ENCODE results near the gene PPP1R13L. TPM values are rescaled to one million over a fixed set of nuclear protein-coding genes. Genes with fewer than 3 reads are reported as not detected.

PPP1R13L gene
- total RNA-seq, 3 donors from 2014 or later: 3.4 to 45.1 (median 34.7) TPM

- no peak for TF ChIP-seq CTCF (IDR thresholded peaks at IDR 0.05)
- no peak for TF ChIP-seq POLR2A (IDR thresholded peaks at IDR 0.05)
- TF ChIP-seq POLR2AphosphoS5 (IDR thresholded peaks at IDR 0.05): no peak
- intact Hi-C loops (cut with DNase I; ENCODE audit: low total_unique reads): no loop called here
- H3K27ac ChIP-seq: no peak overlapping the region
- no peaks in the 10 kb centered on the region for H3K4me1 ChIP-seq
- no peak overlapping the region for H3K4me3 ChIP-seq
- no peaks in the 10 kb centered on the region for H3K36me3 ChIP-seq
- H3K9me3 ChIP-seq: no peaks in the 10 kb centered on the region
- H3K27me3 ChIP-seq: no peaks in the 10 kb centered on the region
- no peak for DNase-seq (ENCODE audit: low spot score in 2 of 2)
Measured at GRCh38 chr19:45351401-45351952, 53.4 kb downstream of the PPP1R13L start.

- Histone ChIP-seq H3K4me3 (no peak overlapping the region), H3K9me3 (no peaks in the 10 kb centered on the region), H3K36me3 (no peaks in the 10 kb centered on the region), H3K4me1 (no peaks in the 10 kb centered on the region), H3K27ac (no peak overlapping the region), H3K27me3 (no peaks in the 10 kb centered on the region)
- TF ChIP-seq CTCF (IDR thresholded peaks at IDR 0.05) (no peak), POLR2A (IDR thresholded peaks at IDR 0.05) (no peak), POLR2AphosphoS5 (IDR thresholded peaks at IDR 0.05) (no peak)
- intact Hi-C loops (cut with DNase I; ENCODE audit: low total_unique reads): no loop called here
- no peak for DNase-seq (ENCODE audit: low spot score in 2 of 2)
Measured at GRCh38 chr19:45350477-45351058, 54.3 kb downstream of the PPP1R13L start.

DNA sequence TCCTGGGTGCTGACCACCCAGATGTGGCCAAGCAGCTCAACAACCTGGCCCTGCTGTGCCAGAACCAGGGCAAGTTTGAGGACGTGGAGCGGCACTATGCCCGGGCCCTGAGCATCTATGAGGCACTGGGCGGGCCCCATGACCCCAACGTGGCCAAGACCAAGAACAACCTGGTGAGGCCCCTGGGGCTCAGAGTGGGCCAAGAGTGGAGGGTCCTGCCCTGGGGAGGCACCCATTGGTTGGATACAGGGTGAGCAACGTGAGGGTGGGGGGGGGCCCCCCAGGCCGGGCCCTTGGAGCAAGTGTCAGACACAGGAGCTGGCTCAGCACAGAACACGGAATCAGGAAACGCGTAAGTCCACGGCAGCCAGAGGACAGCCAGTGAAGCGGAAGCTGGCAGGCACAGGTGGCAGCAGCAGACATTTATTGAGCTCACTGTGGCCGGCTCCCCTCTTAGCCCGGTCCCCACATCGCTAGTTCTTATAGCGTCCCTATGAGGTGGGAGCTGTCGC, 55.4 kb downstream of the PPP1R13L start:
- intact Hi-C loops (cut with DNase I; ENCODE audit: low total_unique reads): no loop called here
- Histone ChIP-seq H3K27ac (no peak overlapping the region), H3K4me3 (no peak overlapping the region), H3K27me3 (no peaks in the 10 kb centered on the region), H3K36me3 (no peaks in the 10 kb centered on the region), H3K9me3 (no peaks in the 10 kb centered on the region), H3K4me1 (no peaks in the 10 kb centered on the region)
- TF ChIP-seq CTCF (IDR thresholded peaks at IDR 0.05) (no peak), POLR2A (IDR thresholded peaks at IDR 0.05) (no peak), POLR2AphosphoS5 (IDR thresholded peaks at IDR 0.05) (no peak)
- no peak for DNase-seq (ENCODE audit: low spot score in 2 of 2)

GRCh38 chr19:45349126-45349415, 55.8 kb downstream of the PPP1R13L start:
- H3K36me3 ChIP-seq: no peaks in the 10 kb centered on the region
- H3K4me1 ChIP-seq: no peaks in the 10 kb centered on the region
- intact Hi-C loops (cut with DNase I; ENCODE audit: low total_unique reads): no loop called here
- DNase-seq (ENCODE audit: low spot score in 2 of 2): no peak
- no peaks in the 10 kb centered on the region for H3K9me3 ChIP-seq
- TF ChIP-seq POLR2A (IDR thresholded peaks at IDR 0.05) (no peak), CTCF (IDR thresholded peaks at IDR 0.05) (no peak), POLR2AphosphoS5 (IDR thresholded peaks at IDR 0.05) (no peak)
- H3K27me3 ChIP-seq: no peaks in the 10 kb centered on the region
- H3K27ac ChIP-seq: no peak overlapping the region
- H3K4me3 ChIP-seq: no peak overlapping the region

DNA sequence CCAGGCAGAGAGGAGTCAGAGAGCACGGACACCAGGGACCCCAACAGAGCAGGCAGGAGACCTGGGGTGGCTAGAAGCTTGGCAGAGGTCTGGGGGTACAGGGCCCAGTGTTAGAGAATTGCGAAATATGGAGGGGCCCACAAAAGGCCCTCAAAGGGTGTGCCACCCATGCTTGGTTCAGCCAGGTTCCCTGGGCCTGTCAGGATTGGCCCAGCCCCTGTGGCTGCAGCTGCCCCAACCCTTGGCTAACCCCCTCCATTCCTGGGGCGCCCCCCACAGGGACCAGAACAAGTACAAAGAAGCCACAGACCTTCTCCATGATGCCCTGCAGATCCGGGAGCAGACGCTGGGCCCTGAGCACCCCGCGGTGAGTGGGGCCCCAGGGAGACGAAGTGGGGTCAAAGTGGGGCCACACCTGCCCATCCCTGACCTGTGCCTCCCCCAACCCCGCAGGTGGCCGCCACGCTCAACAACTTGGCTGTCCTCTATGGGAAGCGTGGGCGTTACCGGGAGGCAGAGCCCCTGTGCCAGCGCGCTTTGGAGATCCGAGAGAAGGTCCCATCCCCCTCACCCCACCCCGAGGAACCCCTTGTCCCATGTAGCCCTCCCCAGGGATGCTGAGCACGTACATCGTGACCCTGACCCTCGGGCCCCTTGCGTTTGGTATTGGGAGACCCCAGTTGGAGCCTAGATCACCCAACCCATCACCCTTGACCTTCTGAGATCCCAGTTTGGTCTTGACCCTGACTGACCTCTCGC, 56.3 kb downstream of the PPP1R13L start:
- DNase-seq (ENCODE audit: low spot score in 2 of 2): no peak
- Histone ChIP-seq H3K9me3 (no peaks in the 10 kb centered on the region), H3K4me3 (no peak overlapping the region), H3K4me1 (no peaks in the 10 kb centered on the region), H3K27me3 (no peaks in the 10 kb centered on the region), H3K36me3 (no peaks in the 10 kb centered on the region), H3K27ac (no peak overlapping the region)
- intact Hi-C loops (cut with DNase I; ENCODE audit: low total_unique reads): no loop called here
- TF ChIP-seq POLR2AphosphoS5 (IDR thresholded peaks at IDR 0.05) (no peak), POLR2A (IDR thresholded peaks at IDR 0.05) (no peak), CTCF (IDR thresholded peaks at IDR 0.05) (no peak)
